Neural cell (in vitro differentiated cells): ENCODE data around the gene DEPDC1. TPM values are rescaled to one million over a fixed set of nuclear protein-coding genes. Genes with fewer than 3 reads are reported as not detected.
"Not testable (repeated sequence)": the region's sequence is repeated elsewhere in the genome, so short reads cannot be mapped to it uniquely, and the experiment has no call there.

Experiments used
- H2AFZ ChIP-seq: fragments of 200-600, 300-800 bp; sonication (generic), shearing (Covaris generic); 2 replicates; pipeline ENCODE4 v1.6.0; 2014; ENCODE audit warnings: low read depth, mild to moderate bottlenecking, antibody characterized with exemption, low read length, moderate library complexity
- H3F3A ChIP-seq: fragments of 200-600 bp; shearing (Covaris generic); 2 replicates; pipeline ENCODE4 v1.6.1; 2016; ENCODE audit warnings: mild to moderate bottlenecking, moderate library complexity, mixed read lengths, antibody characterized with exemption, low read length; ENCODE audit not compliant: insufficient read depth, poor library complexity, severe bottlenecking
- H3K27ac ChIP-seq: fragments of 200-600, 300-800 bp; sonication (generic), shearing (Covaris generic); 2 replicates; pipeline ENCODE4 v1.5.1; 2014; ENCODE audit warnings: mild to moderate bottlenecking, low read length, moderate library complexity
- H3K27me3 ChIP-seq: fragments of 300-800, 200-600 bp; sonication (generic), shearing (Covaris generic); 2 replicates; pipeline ENCODE4 v1.6.0; 2014; ENCODE audit warnings: mild to moderate bottlenecking, low read depth, low read length, moderate library complexity; ENCODE audit not compliant: insufficient read depth
- H3K36me3 ChIP-seq: fragments of 300-800, 200-600 bp; sonication (generic), shearing (Covaris generic); 2 replicates; pipeline ENCODE4 v1.5.1; 2014; ENCODE audit warnings: mild to moderate bottlenecking, antibody characterized with exemption, low read length, moderate library complexity; ENCODE audit not compliant: insufficient read depth
- H3K4me2 ChIP-seq: fragments of 300-800, 200-600 bp; sonication (generic), shearing (Covaris generic); 2 replicates; pipeline ENCODE4 v1.6.0; 2014; ENCODE audit warnings: mild to moderate bottlenecking, low read length
- H3K4me3 ChIP-seq: fragments of 300-800, 200-600 bp; sonication (generic), shearing (Covaris generic); 2 replicates; pipeline ENCODE4 v1.5.1; 2014; ENCODE audit warnings: mild to moderate bottlenecking, low read length, moderate library complexity
- H3K79me2 ChIP-seq: fragments of 200-600 bp; shearing (Covaris generic); replicated peaks from 2 replicates; pipeline ENCODE4 v1.6.0; 2014; ENCODE audit warnings: mild to moderate bottlenecking, low read length, moderate library complexity; ENCODE audit not compliant: insufficient read depth
- H3K9ac ChIP-seq: fragments of 300-800, 200-600 bp; sonication (generic), shearing (Covaris generic); 2 replicates; pipeline ENCODE4 v1.6.1; 2016; ENCODE audit warnings: mild to moderate bottlenecking, low read length, mixed read lengths
- H3K9me2 ChIP-seq: fragments of 200-600 bp; shearing (Covaris generic); 2 replicates; pipeline ENCODE4 v1.6.1; 2016; ENCODE audit warnings: mild to moderate bottlenecking, low read length, mixed read lengths; ENCODE audit not compliant: insufficient read depth
- H3K9me3 ChIP-seq: fragments of 200-600, 300-800 bp; sonication (generic), shearing (Covaris generic); 2 replicates; pipeline ENCODE4 v1.6.1; 2016; ENCODE audit warnings: mild to moderate bottlenecking, mixed run types, low read length, moderate library complexity, mixed read lengths
- H4K20me1 ChIP-seq: fragments of 200-600 bp; shearing (Covaris generic); 2 replicates; pipeline ENCODE4 v1.6.1; 2016; ENCODE audit warnings: mild to moderate bottlenecking, mixed run types; ENCODE audit not compliant: insufficient read depth
- CTCF ChIP-seq: fragments of 450-650 bp; IDR thresholded peaks from 2 replicates; pipeline ENCODE4 v1.5.1; 2014; ENCODE audit warnings: antibody characterized with exemption, mild to moderate bottlenecking, moderate library complexity; ENCODE audit not compliant: poor library complexity, severe bottlenecking
- EP300 ChIP-seq: fragments of 450-650 bp; conservative IDR thresholded peaks from 2 replicates; pipeline ENCODE4 v1.6.1; 2014; ENCODE audit warnings: antibody characterized with exemption, mild to moderate bottlenecking, moderate library complexity; ENCODE audit not compliant: poor library complexity, severe bottlenecking
- MXI1 ChIP-seq: fragments of 450-650 bp; conservative IDR thresholded peaks from 2 replicates; pipeline ENCODE4 v1.6.1; 2014; ENCODE audit warnings: antibody characterized with exemption, mild to moderate bottlenecking; ENCODE audit not compliant: poor library complexity, severe bottlenecking
- POLR2AphosphoS5 ChIP-seq: IDR thresholded peaks from 2 replicates; pipeline ENCODE4 v1.6.1; 2012
- RAD21 ChIP-seq: fragments of 450-650 bp; conservative IDR thresholded peaks from 2 replicates; pipeline ENCODE4 v1.6.1; 2014; ENCODE audit warnings: antibody characterized with exemption, mild to moderate bottlenecking, moderate library complexity
- REST ChIP-seq: IDR thresholded peaks from 2 replicates; pipeline ENCODE4 v1.6.1; 2012; ENCODE audit warnings: borderline replicate concordance
- SMC3 ChIP-seq: fragments of 450-650 bp; conservative IDR thresholded peaks from 2 replicates; pipeline ENCODE4 v1.6.1; 2014; ENCODE audit warnings: antibody characterized with exemption, mild to moderate bottlenecking, moderate library complexity; ENCODE audit not compliant: poor library complexity
- TAF1 ChIP-seq: IDR thresholded peaks from 2 replicates; pipeline ENCODE4 v1.6.1; 2012; ENCODE audit warnings: low read depth
- polyA plus RNA-seq: library from polyadenylated mRNA; depleted of rRNA; stranded (reverse); fragments of >200 nt; gene quantifications from 2 replicates; pipeline ENCODE4 v1.2.3, GENCODE V29; 2014

The DEPDC1 gene
- polyA plus RNA-seq, 1 donor from 2014 or later: 0.84 TPM

- Histone ChIP-seq H3K36me3 (no peaks in the 10 kb centered on the region), H3K9ac (no peak overlapping the region), H3K27me3 (no peaks in the 10 kb centered on the region), H4K20me1 (no peaks in the 10 kb centered on the region), H2AFZ (no peak overlapping the region), H3K4me2 (no peak overlapping the region), H3K79me2 (no peaks in the 10 kb centered on the region), H3F3A (no peaks in the 10 kb centered on the region), H3K27ac (no peak overlapping the region), H3K4me3 (no peak overlapping the region), H3K9me2 (no peaks in the 10 kb centered on the region), H3K9me3 (no peaks in the 10 kb centered on the region)
- no peak for TF ChIP-seq CTCF
Measured at GRCh38 chr1:68481041-68481440, 15.8 kb downstream of the DEPDC1 start.

GRCh38 chr1:68479501-68479900 lies 17.4 kb downstream of the DEPDC1 start:
- H3K4me2 ChIP-seq: no peak overlapping the region
- H3K9me2 ChIP-seq: no peaks in the 10 kb centered on the region
- H3K4me3 ChIP-seq: no peak overlapping the region
- H3K27ac ChIP-seq: no peak overlapping the region
- no peak overlapping the region for H2AFZ ChIP-seq
- TF ChIP-seq RAD21: no peak
- no peaks in the 10 kb centered on the region for H3K9me3 ChIP-seq
- no peaks in the 10 kb centered on the region for H3F3A ChIP-seq
- H3K36me3 ChIP-seq: no peaks in the 10 kb centered on the region
- H3K79me2 ChIP-seq: no peaks in the 10 kb centered on the region
- no peaks in the 10 kb centered on the region for H4K20me1 ChIP-seq
- no peaks in the 10 kb centered on the region for H3K27me3 ChIP-seq
- H3K9ac ChIP-seq: no peak overlapping the region

- Histone ChIP-seq H3K9me2 (no peaks in the 10 kb centered on the region), H4K20me1 (no peaks in the 10 kb centered on the region), H3K36me3 (no peaks in the 10 kb centered on the region), H3K9ac (no peak overlapping the region), H3K79me2 (no peaks in the 10 kb centered on the region), H2AFZ (no peak overlapping the region), H3K27ac (no peak overlapping the region), H3K9me3 (no peaks in the 10 kb centered on the region), H3K4me2 (no peak overlapping the region), H3K27me3 (no peaks in the 10 kb centered on the region), H3F3A (no peaks in the 10 kb centered on the region), H3K4me3 (no peak overlapping the region)
- TF ChIP-seq EP300 (no peak), TAF1 (no peak), SMC3 (no peak), POLR2AphosphoS5 (no peak), MXI1 (no peak), REST (no peak), RAD21 (no peak)
Measured at GRCh38 chr1:68478662-68479061, 18.2 kb downstream of the DEPDC1 start.

GRCh38 chr1:68476626-68477025 lies 20.3 kb downstream of the DEPDC1 start:
- not testable (repeated sequence) for H3K27me3 ChIP-seq, H3K27ac ChIP-seq, H3K4me3 ChIP-seq, H4K20me1 ChIP-seq, H3F3A ChIP-seq, H3K79me2 ChIP-seq, H3K4me2 ChIP-seq, H3K9me3 ChIP-seq, H3K9ac ChIP-seq, H3K9me2 ChIP-seq, H2AFZ ChIP-seq, H3K36me3 ChIP-seq
